Endothelial cell (in vitro differentiated cells): Measurements from ENCODE around the gene TRANK1. TPM values are rescaled to one million over a fixed set of nuclear protein-coding genes. Genes with fewer than 3 reads are reported as not detected.

Experiments
- DNase-seq: peaks from one replicate; pipeline ENCODE4 v3.0.0; 2021; ENCODE audit warnings: low spot score
- H3K27ac Mint-ChIP-seq: one replicate; pipeline ENCODE4 v1.8.0; 2021; ENCODE audit warnings: mixed read lengths, inconsistent platforms; ENCODE audit not compliant: unreplicated experiment
- H3K27me3 Mint-ChIP-seq: one replicate; pipeline ENCODE4 v1.8.0; 2021; ENCODE audit warnings: mild to moderate bottlenecking, moderate library complexity, mixed read lengths, inconsistent platforms; ENCODE audit not compliant: unreplicated experiment
- H3K36me3 Mint-ChIP-seq: one replicate; pipeline ENCODE4 v1.8.0; 2021; ENCODE audit warnings: mild to moderate bottlenecking, low read depth, mixed read lengths, inconsistent platforms; ENCODE audit not compliant: unreplicated experiment
- H3K4me1 Mint-ChIP-seq: one replicate; pipeline ENCODE4 v1.8.0; 2021; ENCODE audit warnings: mild to moderate bottlenecking, mixed read lengths, inconsistent platforms; ENCODE audit not compliant: unreplicated experiment
- H3K4me3 Mint-ChIP-seq: one replicate; pipeline ENCODE4 v1.8.0; 2021; ENCODE audit warnings: mild to moderate bottlenecking, mixed read lengths, inconsistent platforms; ENCODE audit not compliant: unreplicated experiment
- H3K9me3 Mint-ChIP-seq: one replicate; pipeline ENCODE4 v1.8.0; 2021; ENCODE audit warnings: mixed read lengths, inconsistent platforms; ENCODE audit not compliant: unreplicated experiment
- CTCF ChIP-seq: fragments of 200-600 bp; sonication (generic); IDR thresholded peaks from one replicate; pipeline ENCODE4 v1.5.0; 2021; ENCODE audit warnings: antibody characterized with exemption; ENCODE audit not compliant: unreplicated experiment
- total RNA-seq: library from RNA; stranded (reverse); fragmentation: NEBNext Ultra II Directional; extraction: Animal tissue kit (Norgen Biotek cat#: 25700); gene quantifications from one replicate; pipeline ENCODE4 v1.2.1, GENCODE V29; 2021; ENCODE audit not compliant: unreplicated experiment

Gene TRANK1
- total RNA-seq, 1 donor from 2014 or later = 2.8 TPM

GRCh38 chr3:36900474-36901443 lies 44.1 kb downstream of the TRANK1 start:
- peaks cover 4% of the 10 kb centered on the region for H3K27me3 Mint-ChIP-seq
- no peak overlapping the region for H3K4me3 Mint-ChIP-seq
- H3K4me1 Mint-ChIP-seq = peaks cover 4% of the 10 kb centered on the region
- no peaks in the 10 kb centered on the region for H3K36me3 Mint-ChIP-seq
- DNase-seq = no peak
- no peak for TF ChIP-seq CTCF
- no peak overlapping the region for H3K27ac Mint-ChIP-seq
- H3K9me3 Mint-ChIP-seq = no peaks in the 10 kb centered on the region

GRCh38 chr3:36895496-36896409 lies 49.1 kb downstream of the TRANK1 start:
- H3K4me3 Mint-ChIP-seq = no peak overlapping the region
- TF ChIP-seq CTCF = no peak
- no peaks in the 10 kb centered on the region for H3K9me3 Mint-ChIP-seq
- H3K27me3 Mint-ChIP-seq = peaks cover 3% of the 10 kb centered on the region
- no peak for DNase-seq
- no peaks in the 10 kb centered on the region for H3K36me3 Mint-ChIP-seq
- no peaks in the 10 kb centered on the region for H3K4me1 Mint-ChIP-seq
- H3K27ac Mint-ChIP-seq = no peak overlapping the region

- no peak for DNase-seq
- no peaks in the 10 kb centered on the region for H3K4me1 Mint-ChIP-seq
- no peaks in the 10 kb centered on the region for H3K9me3 Mint-ChIP-seq
- TF ChIP-seq CTCF = no peak
- H3K27me3 Mint-ChIP-seq = peaks cover 3% of the 10 kb centered on the region
- no peak overlapping the region for H3K27ac Mint-ChIP-seq
- H3K4me3 Mint-ChIP-seq = no peak overlapping the region
- H3K36me3 Mint-ChIP-seq = no peaks in the 10 kb centered on the region
Measured at GRCh38 chr3:36894914-36895313, 49.9 kb downstream of the TRANK1 start.

GRCh38 chr3:36893826-36894225 lies 51.0 kb downstream of the TRANK1 start:
- H3K27ac Mint-ChIP-seq = peak overlapping the region; percentile 72

More at GRCh38 chr3:36893826-36894225, 51.0 kb downstream of the TRANK1 start:
- Mint-ChIP-seq H3K4me1 (no peaks in the 10 kb centered on the region), H3K4me3 (no peak overlapping the region), H3K36me3 (no peaks in the 10 kb centered on the region), H3K9me3 (no peaks in the 10 kb centered on the region), H3K27me3 (peaks cover 3% of the 10 kb centered on the region)
- no peak for DNase-seq
- TF ChIP-seq CTCF = no peak
